HG02623 (cell line): ENCODE results near the gene MTERF4.

Experiments used
- ATAC-seq: cut with Tn5 transposase; IDR thresholded peaks from one replicate; pipeline ENCODE4 v1.9.1; 2021; ENCODE audit warnings: moderate library complexity; ENCODE audit not compliant: unreplicated experiment

Gene MTERF4

GRCh38 chr2:241134711-241135110, 32.6 kb upstream of the MTERF4 start:
- no peak for ATAC-seq

GRCh38 chr2:241133436-241133820, 31.3 kb upstream of the MTERF4 start:
- ATAC-seq = no peak

- ATAC-seq = no peak
These were observed 30.7 kb upstream of the MTERF4 start for GRCh38 chr2:241132538-241133435.

- no peak for ATAC-seq
These were observed 29.4 kb upstream of the MTERF4 start for GRCh38 chr2:241131531-241131930.

GRCh38 chr2:241130316-241130715, 28.2 kb upstream of the MTERF4 start:
- ATAC-seq = no peak

- no peak for ATAC-seq
These were observed 27.2 kb upstream of the MTERF4 start for GRCh38 chr2:241129086-241129871.

- ATAC-seq = no peak
These were observed 26.2 kb upstream of the MTERF4 start for GRCh38 chr2:241128266-241128665.

- ATAC-seq = no peak
These were observed 24.7 kb upstream of the MTERF4 start for GRCh38 chr2:241126771-241127202.

GRCh38 chr2:241126201-241126611, 24.1 kb upstream of the MTERF4 start:
- ATAC-seq = no peak

GRCh38 chr2:241125626-241126025, 23.5 kb upstream of the MTERF4 start:
- ATAC-seq = no peak

GRCh38 chr2:241123816-241124536, 21.9 kb upstream of the MTERF4 start:
- no peak for ATAC-seq

- no peak for ATAC-seq
These were observed 20.4 kb upstream of the MTERF4 start for GRCh38 chr2:241122376-241123002.

GRCh38 chr2:241121008-241121407, 18.9 kb upstream of the MTERF4 start:
- ATAC-seq = no peak

GRCh38 chr2:241120440-241120839, 18.4 kb upstream of the MTERF4 start:
- no peak for ATAC-seq

- ATAC-seq = no peak
These were observed 16.8 kb upstream of the MTERF4 start for GRCh38 chr2:241118737-241119505.

GRCh38 chr2:241116606-241117560, 14.8 kb upstream of the MTERF4 start:
- ATAC-seq = no peak

GRCh38 chr2:241115361-241115760, 13.3 kb upstream of the MTERF4 start:
- ATAC-seq = no peak

- no peak for ATAC-seq
These were observed 12.7 kb upstream of the MTERF4 start for GRCh38 chr2:241114836-241115235.

- no peak for ATAC-seq
These were observed 10.5 kb upstream of the MTERF4 start for GRCh38 chr2:241112592-241112991.
